Panc1 (cell line): ENCODE data around the gene PAPSS1. TPM values are rescaled to one million over a fixed set of nuclear protein-coding genes. Genes with fewer than 3 reads are reported as not detected.
A peak's percentile ranks its signal among the peaks of the same experiment; 100 is the strongest.

Experiments
- ATAC-seq: fragments of 200-7000 bp; cut with Tn5 transposase; 2 replicates; pipeline ENCODE4 v1.9.1; 2020; ENCODE audit warnings: mild to moderate bottlenecking, moderate library complexity
- BruUV-seq: library from RNA; stranded (reverse); fragments of 400-500 nt; replicated peaks from 2 replicates; lab custom pipeline; 2021; lab: Mats Ljungman, UMichigan
- CTCF ChIA-PET: fragments of 300-600 bp; sonication (Branson Sonifier 250); formaldehyde crosslinking; loops from one replicate; lab custom pipeline; 2022; ENCODE audit warnings: antibody characterized with exemption; lab: Charles Lee
- POLR2A ChIA-PET: fragments of 300-600 bp; sonication (Branson Sonifier 250); formaldehyde crosslinking; loops from one replicate; lab custom pipeline; 2022; ENCODE audit warnings: antibody characterized with exemption; lab: Charles Lee
- DNase-seq: peaks from one replicate; pipeline ENCODE4 v3.0.0-alpha.2; 2010; ENCODE audit warnings: low read depth, low spot score
- H3K27ac ChIP-seq: 2 replicates; pipeline ENCODE4 v1.5.1; 2011; ENCODE audit warnings: mild to moderate bottlenecking, low read length, inconsistent platforms
- H3K27me3 ChIP-seq: fragments of 200-500 bp; sonication (Bioruptor generic); 2 replicates; pipeline ENCODE4 v1.6.0; 2014; ENCODE audit warnings: low read length, inconsistent platforms; ENCODE audit not compliant: control insufficient read depth, insufficient read depth
- H3K36me3 ChIP-seq: fragments of 200-500 bp; sonication (Bioruptor generic); 2 replicates; pipeline ENCODE4 v1.5.1; 2014; ENCODE audit warnings: inconsistent platforms, mild to moderate bottlenecking, low read length, moderate library complexity; ENCODE audit not compliant: control insufficient read depth, insufficient read depth
- H3K4me1 ChIP-seq: 2 replicates; pipeline ENCODE4 v1.5.1; 2011; ENCODE audit warnings: inconsistent platforms, mild to moderate bottlenecking, low read length, moderate library complexity; ENCODE audit not compliant: control insufficient read depth, insufficient read depth
- H3K4me3 ChIP-seq, 2 experiments: 2 replicates each; pipeline ENCODE4 v1.5.1; 2011 to 2012; ENCODE audit warnings: low read depth in 2 of 2, low read length in 2 of 2, mild to moderate bottlenecking in 2 of 2, inconsistent platforms in 1 of 2, moderate library complexity in 1 of 2
- H3K9me3 ChIP-seq: fragments of 200-500 bp; sonication (Bioruptor generic); 2 replicates; pipeline ENCODE4 v1.5.1; 2014; ENCODE audit warnings: low read depth, mild to moderate bottlenecking, inconsistent platforms, low read length, moderate library complexity; ENCODE audit not compliant: control insufficient read depth, insufficient read depth
- CTCF ChIP-seq: fragments of 450-650 bp; IDR thresholded peaks from 2 replicates; pipeline ENCODE4 v1.5.1; 2017; ENCODE audit warnings: mild to moderate bottlenecking
- POLR2AphosphoS5 ChIP-seq: IDR thresholded peaks from 2 replicates; pipeline ENCODE4 v1.6.1; 2012; ENCODE audit warnings: mild to moderate bottlenecking, low read depth, low read length, moderate library complexity
- REST ChIP-seq, 2 experiments: IDR thresholded peaks; 2 replicates each; pipeline ENCODE4 v1.6.1; 2011 to 2012; ENCODE audit warnings: low read depth in 2 of 2, control low read depth in 1 of 2, low read length in 1 of 2, mild to moderate bottlenecking in 1 of 2, moderate library complexity in 1 of 2; ENCODE audit not compliant: insufficient read depth in 1 of 2
- SIN3A ChIP-seq: IDR thresholded peaks from 2 replicates; pipeline ENCODE4 v1.6.1; 2012; ENCODE audit warnings: low read depth, mild to moderate bottlenecking, low read length, moderate library complexity, borderline replicate concordance; ENCODE audit not compliant: insufficient read depth
- TCF7L2 ChIP-seq: IDR thresholded peaks from 2 replicates; pipeline ENCODE4 v1.6.1; 2011; ENCODE audit warnings: mild to moderate bottlenecking, low read depth, low read length, inconsistent platforms
- in situ Hi-C: cut with HindIII; loops from 2 replicates; pipeline ENCODE4 v1.10.0; 2016; ENCODE audit warnings: low sequenced_read_pairs, low pct_unique_long_range_greater_than_20kb
- intact Hi-C: fragments of 100-400 bp; cut with micrococcal nuclease; formaldehyde crosslinking; loops from one replicate; pipeline ENCODE4 v1.10.0; 2022; ENCODE audit not compliant: unreplicated experiment
- total RNA-seq: library from RNA; stranded (reverse); gene quantifications from one replicate; pipeline ENCODE4 v1.2.1, GENCODE V29; 2021; ENCODE audit not compliant: unreplicated experiment

The PAPSS1 gene
- total RNA-seq, 1 experiment from 2014 or later: 28.1 TPM

GRCh38 chr4:107689912-107690587 is 30.0 kb downstream of the PAPSS1 start:
- no peak overlapping the region for H3K27ac ChIP-seq
- ATAC-seq (peak; percentile 95), DNase-seq (peak; percentile 50)
- ChIA-PET POLR2A (no interaction called here), CTCF (no interaction called here)
- in situ Hi-C loops: no loop called here
- BruUV-seq: no TSS peak
- 0 out of 2 replicates have a peak, but pooled peaks cover 3% of the 10 kb centered on the region for H3K4me1 ChIP-seq
- no peaks in the 10 kb centered on the region for H3K27me3 ChIP-seq
- no peaks in the 10 kb centered on the region for H3K36me3 ChIP-seq
- intact Hi-C loops: no loop called here
- H3K9me3 ChIP-seq: no peaks in the 10 kb centered on the region
- TF ChIP-seq SIN3A (no peak), TCF7L2 (no peak), POLR2AphosphoS5 (no peak), REST (IDR thresholded peaks at IDR 0.05; ENCODE audit: insufficient read depth in 1 of 2, low read depth in 2 of 2, low read length in 1 of 2) (no peak), CTCF (no peak)
- H3K4me3 ChIP-seq: no peak overlapping the region

- no TSS peak for BruUV-seq
- no peaks in the 10 kb centered on the region for H3K36me3 ChIP-seq
- CTCF ChIA-PET: no interaction called here
- H3K4me3 ChIP-seq: no peak overlapping the region
- no peaks in the 10 kb centered on the region for H3K9me3 ChIP-seq
- ATAC-seq: no peak
- TF ChIP-seq POLR2AphosphoS5 (no peak), TCF7L2 (no peak), SIN3A (no peak), REST (IDR thresholded peaks at IDR 0.05; ENCODE audit: insufficient read depth in 1 of 2, low read depth in 2 of 2, low read length in 1 of 2) (no peak), CTCF (no peak)
- DNase-seq: no peak
- in situ Hi-C loops (no loop called here), intact Hi-C loops (no loop called here)
- H3K4me1 ChIP-seq: 0 out of 2 replicates have a peak, but pooled peaks cover 3% of the 10 kb centered on the region
- POLR2A ChIA-PET: no interaction called here
- no peaks in the 10 kb centered on the region for H3K27me3 ChIP-seq
- H3K27ac ChIP-seq: no peak overlapping the region
Observed at GRCh38 chr4:107688421-107688820, 31.6 kb downstream of the PAPSS1 start.
